GM12878 (cell line): ENCODE measurements around the gene OR2H1. TPM values are rescaled to one million over a fixed set of nuclear protein-coding genes. Genes with fewer than 3 reads are reported as not detected.

Experiments
- ATAC-seq: fragments of 200-7000 bp; cut with Tn5 transposase; 3 replicates; pipeline ENCODE4 v1.9.1; 2020; ENCODE audit warnings: mild to moderate bottlenecking, moderate library complexity
- BruUV-seq: library from RNA; stranded (reverse); fragments of 400-500 nt; replicated peaks from 2 replicates; lab custom pipeline; 2021; lab: Mats Ljungman, UMichigan
- CTCF ChIA-PET: fragments of 300-600 bp; sonication (Branson Sonifier 250); formaldehyde crosslinking; extraction: SDS; loops from one replicate; lab custom pipeline; 2021; ENCODE audit warnings: inconsistent platforms; lab: Yijun Ruan, JAX
- POLR2A ChIA-PET: fragments of 350-600 bp; formaldehyde crosslinking; extraction: SDS; loops from one replicate; lab custom pipeline; 2021; ENCODE audit warnings: inconsistent platforms; lab: Charles Lee
- RAD21 ChIA-PET: fragments of 300-600 bp; sonication (Branson Sonifier 250); formaldehyde crosslinking; loops from one replicate; lab custom pipeline; 2023; ENCODE audit warnings: antibody characterized with exemption; ENCODE audit not compliant: unreplicated experiment; lab: Charles Lee
- SMC1A ChIA-PET: fragments of 300-600 bp; sonication (Branson Sonifier 250); formaldehyde crosslinking; loops from one replicate; lab custom pipeline; 2023; ENCODE audit not compliant: unreplicated experiment, uncharacterized antibody; lab: Charles Lee
- DNase-seq: peaks from one replicate; pipeline ENCODE4 v3.0.0-alpha.2; 2011; ENCODE audit warnings: low read depth, low spot score
- FAIRE-seq: peaks from 3 replicates; lab custom pipeline; 2011; peaks lifted over from hg19 to GRCh38; lab: Jason Lieb, UNC
- H2AFZ ChIP-seq: 2 replicates; pipeline ENCODE4 v1.6.0; 2011; ENCODE audit warnings: low read depth, low read length, control low read depth; ENCODE audit not compliant: control insufficient read depth
- H3K27ac ChIP-seq: 2 replicates; pipeline ENCODE4 v1.5.1; 2011; ENCODE audit warnings: control low read depth; ENCODE audit not compliant: control insufficient read depth, insufficient read depth
- H3K27me3 ChIP-seq, 2 experiments: replicated peaks in 1 of 2; 2 replicates each; pipeline versions ENCODE4 v1.6.0 to v1.6.1; 2011; ENCODE audit warnings: low read length in 1 of 2; ENCODE audit not compliant: control insufficient read depth in 2 of 2, insufficient read depth in 2 of 2
- H3K36me3 ChIP-seq, 2 experiments: 2 replicates each; pipeline ENCODE4 v1.5.1; 2011; ENCODE audit warnings: low read length in 1 of 2; ENCODE audit not compliant: control insufficient read depth in 2 of 2, insufficient read depth in 2 of 2
- H3K4me1 ChIP-seq: 2 replicates; pipeline ENCODE4 v1.6.1; 2011; ENCODE audit warnings: mild to moderate bottlenecking, low read length, moderate library complexity, mixed read lengths; ENCODE audit not compliant: control insufficient read depth, insufficient read depth
- H3K4me2 ChIP-seq: 2 replicates; pipeline ENCODE4 v1.6.0; 2011; ENCODE audit warnings: control low read depth; ENCODE audit not compliant: control insufficient read depth, insufficient read depth
- H3K4me3 ChIP-seq: fragments of 200-600 bp; sonication (generic); 2 replicates; pipeline ENCODE4 v1.5.1; 2016
- H3K79me2 ChIP-seq: 2 replicates; pipeline ENCODE4 v1.6.0; 2011; ENCODE audit warnings: low read length; ENCODE audit not compliant: control insufficient read depth, insufficient read depth
- H3K9ac ChIP-seq: 2 replicates; pipeline ENCODE4 v1.8.0; 2011; ENCODE audit warnings: low read length, control low read depth, mixed read lengths; ENCODE audit not compliant: control insufficient read depth, insufficient read depth
- H3K9me3 ChIP-seq: replicated peaks from 3 replicates; pipeline ENCODE4 v1.5.1; 2011; ENCODE audit warnings: mild to moderate bottlenecking, low read length; ENCODE audit not compliant: control insufficient read depth, insufficient read depth
- H4K20me1 ChIP-seq: 2 replicates; pipeline ENCODE4 v1.6.0; 2011; ENCODE audit not compliant: control insufficient read depth, insufficient read depth
- ATF2 ChIP-seq: IDR thresholded peaks from 2 replicates; pipeline ENCODE4 v1.6.1; 2012; ENCODE audit warnings: low read length, inconsistent platforms
- ATF3 ChIP-seq: IDR thresholded peaks from 2 replicates; pipeline ENCODE4 v1.6.1; 2011; ENCODE audit warnings: low read depth, mild to moderate bottlenecking, low read length, moderate library complexity, borderline replicate concordance; ENCODE audit errors: extremely low read depth
- BCL11A ChIP-seq: IDR thresholded peaks from 2 replicates; pipeline ENCODE4 v1.6.1; 2011; ENCODE audit warnings: low read depth, low read length
- ELK1 ChIP-seq: IDR thresholded peaks from 2 replicates; pipeline ENCODE4 v1.6.1; 2012; ENCODE audit warnings: low read depth, low read length, improper control_type of control experiment
- HDAC2 ChIP-seq: fragments of 200-600 bp; sonication (generic); IDR thresholded peaks from 2 replicates; pipeline ENCODE4 v1.6.1; 2017
- KDM1A ChIP-seq: fragments of 200-600 bp; sonication (generic); IDR thresholded peaks from 2 replicates; pipeline ENCODE4 v1.6.1; 2016; ENCODE audit warnings: borderline replicate concordance
- MAX ChIP-seq: IDR thresholded peaks from 2 replicates; pipeline ENCODE4 v1.6.1; 2012; ENCODE audit warnings: low read depth, low read length, improper control_type of control experiment
- MLLT1 ChIP-seq: fragments of 450-650 bp; IDR thresholded peaks from 2 replicates; pipeline ENCODE4 v1.6.1; 2016; ENCODE audit warnings: mild to moderate bottlenecking
- NFXL1 ChIP-seq: fragments of 450-650 bp; IDR thresholded peaks from 2 replicates; pipeline ENCODE4 v1.6.1; 2017; ENCODE audit warnings: antibody characterized with exemption, mild to moderate bottlenecking, borderline replicate concordance
- POLR2A ChIP-seq: IDR thresholded peaks from 2 replicates; pipeline ENCODE4 v1.6.1; 2011; ENCODE audit warnings: low read depth, mild to moderate bottlenecking, low read length
- SMARCA5 ChIP-seq: fragments of 450-650 bp; IDR thresholded peaks from 2 replicates; pipeline ENCODE4 v1.6.1; 2017; ENCODE audit warnings: mild to moderate bottlenecking
- SMC3 ChIP-seq: IDR thresholded peaks from 2 replicates; pipeline ENCODE4 v1.6.1; 2011; ENCODE audit warnings: low read length, improper control_type of control experiment, borderline replicate concordance
- SP1 ChIP-seq: IDR thresholded peaks from one replicate; pipeline ENCODE4 v1.6.1; 2011; ENCODE audit warnings: low read depth, low read length
- SPI1 ChIP-seq: IDR thresholded peaks from 2 replicates; pipeline ENCODE4 v1.6.1; 2011; ENCODE audit warnings: low read depth, mild to moderate bottlenecking, low read length, moderate library complexity, borderline replicate concordance; ENCODE audit not compliant: insufficient read depth
- ZBTB4 ChIP-seq: fragments of 450-650 bp; formaldehyde crosslinking; IDR thresholded peaks from 2 replicates; pipeline ENCODE4 v1.4.0; 2022; ENCODE audit warnings: mild to moderate bottlenecking, moderate library complexity
- ZNF274 ChIP-seq: IDR thresholded peaks from one replicate; pipeline ENCODE4 v1.8.0; 2011; ENCODE audit not compliant: insufficient read length, insufficient read depth
- WGBS: methylation state at CpG from one replicate; pipeline ENCODE4 v1.1.6; 2016; ENCODE audit warnings: low lambda C conversion rate; ENCODE audit not compliant: insufficient replicate concordance, insufficient coverage; ENCODE audit errors: missing lambda C conversion rate; 5-methylcytosine and 5-hydroxymethylcytosine counted together
- in situ Hi-C: fragments of 300-500 bp; cut with MboI; formaldehyde crosslinking; loops from 9 replicates; pipeline ENCODE4 v1.14.3; 2018; ENCODE audit warnings: mixed read lengths
- intact Hi-C: fragments of 100-400 bp; cut with micrococcal nuclease; formaldehyde crosslinking; loops from one replicate; pipeline ENCODE4 v1.14.2; 2022; ENCODE audit not compliant: unreplicated experiment
- polyA plus RNA-seq, 11 experiments: library from polyadenylated mRNA; depleted of rRNA in 4 of 11; unstranded in 6 of 11; stranded (reverse) in 5 of 11; fragments of >200 nt; fragmentation: Nextera tagmentation in 4 of 11; fragmentation: Illumina TruSeq in 1 of 11; extraction: Ambion mirVana in 4 of 11; extraction: Trizol in 1 of 11; gene quantifications; 1 replicate in 1 of 11; 2 replicates in 10 of 11; pipeline versions ENCODE4 v1.2.1 to v1.2.3, GENCODE V29; 2011 to 2016; ENCODE audit warnings: inconsistent platforms in 2 of 11, missing spikeins in 2 of 11, low read depth in 1 of 11
- total RNA-seq, 4 experiments: library from RNA; depleted of rRNA in 3 of 4; stranded (reverse); fragments of >200 nt in 3 of 4; fragmentation: Illumina TruSeq in 1 of 4; extraction: Trizol in 1 of 4; gene quantifications; 2 replicates each; pipeline versions ENCODE4 v1.2.1 to v1.2.3, GENCODE V29; 2013 to 2021

The OR2H1 gene
- total and polyA plus RNA-seq, 10 of the 15 experiments (the other 5 are each of a cell fraction or from before 2014, with no cell fraction given), result not detected

- ATAC-seq (no peak), FAIRE-seq (no peak), DNase-seq (no peak)
- ChIA-PET POLR2A (no interaction called here), CTCF (no interaction called here), RAD21 (no interaction called here), SMC1A (no interaction called here)
- Histone ChIP-seq H3K4me1 (no peaks in the 10 kb centered on the region), H3K27me3 (no peaks in the 10 kb centered on the region; a peak in 1 of 4 replicates), H3K79me2 (no peaks in the 10 kb centered on the region), H4K20me1 (no peaks in the 10 kb centered on the region), H3K9me3 (no peaks in the 10 kb centered on the region), H3K4me3 (no peak overlapping the region), H3K36me3 (no peaks in the 10 kb centered on the region), H3K27ac (no peak overlapping the region), H2AFZ (no peak overlapping the region), H3K4me2 (no peak overlapping the region), H3K9ac (no peak overlapping the region)
- TF ChIP-seq SP1 (no peak), HDAC2 (no peak), KDM1A (no peak), ATF3 (no peak), ZBTB4 (CRISPR knock-in tag) (no peak), ELK1 (no peak), BCL11A (no peak), SMC3 (no peak), MLLT1 (no peak), POLR2A (no peak), SMARCA5 (no peak), ATF2 (no peak), SPI1 (no peak), MAX (no peak), NFXL1 (no peak), ZNF274 (no peak)
- intact Hi-C loops, result no loop called here
- in situ Hi-C loops, result no loop called here
- WGBS, result 0% methylated on average over 1 of the region's 1 CpG
- BruUV-seq, result no TSS peak
Observed at GRCh38 chr6:29442719-29443118, 14.2 kb upstream of the OR2H1 start.
